Duodenal mucosa (tissue), 2 donors: ENCODE measurements around the gene BSG.

Source experiments
- H3K27ac ChIP-seq: one replicate; pipeline ENCODE4 v1.7.0; 2013; ENCODE audit warnings: low read depth, low read length
- H3K27me3 ChIP-seq, 2 donors: one replicate each; pipeline ENCODE4 v1.7.0; 2013; ENCODE audit warnings: low read length in 2 of 2, control low read depth in 1 of 2; ENCODE audit not compliant: insufficient read depth in 2 of 2, control insufficient read depth in 1 of 2
- H3K36me3 ChIP-seq, 2 donors: one replicate each; pipeline ENCODE4 v1.7.0; 2013; ENCODE audit warnings: low read length in 2 of 2, control low read depth in 1 of 2; ENCODE audit not compliant: insufficient read depth in 2 of 2, control insufficient read depth in 1 of 2
- H3K4me1 ChIP-seq, 2 donors: one replicate each; pipeline ENCODE4 v1.7.0; 2013; ENCODE audit warnings: low read length in 2 of 2, control low read depth in 1 of 2; ENCODE audit not compliant: insufficient read depth in 2 of 2, control insufficient read depth in 1 of 2
- H3K4me3 ChIP-seq, 2 donors: one replicate each; pipeline ENCODE4 v1.7.0; 2013; ENCODE audit warnings: low read length in 2 of 2, low read depth in 1 of 2
- H3K9ac ChIP-seq, 2 donors: one replicate each; pipeline ENCODE4 v1.7.0; 2013; ENCODE audit warnings: low read length in 2 of 2, low read depth in 1 of 2
- H3K9me3 ChIP-seq, 2 donors: one replicate each; pipeline ENCODE4 v1.7.0; 2013; ENCODE audit warnings: low read length in 2 of 2, control low read depth in 1 of 2; ENCODE audit not compliant: control insufficient read depth in 1 of 2

The BSG gene

GRCh38 chr19:572140-572742 is at the start of gene BSG:
Gene BSG (plus strand): TSS chr19:572596. CDS start chr19:572635, 39 bp downstream.
- H3K36me3 ChIP-seq, result peaks cover 0 to 5% of the 10 kb centered on the region in 2 donors
- peak within 1 kb of the TSS; percentile 88 to 92 for H3K9ac ChIP-seq
- no peaks in the 10 kb centered on the region for H3K27me3 ChIP-seq
- peaks cover 14 to 35% of the 10 kb centered on the region in 2 donors for H3K4me1 ChIP-seq
- H3K27ac ChIP-seq, result peak within 1 kb of the TSS; percentile 73
- no peaks in the 10 kb centered on the region for H3K9me3 ChIP-seq
- H3K4me3 ChIP-seq, result peak within 1 kb of the TSS; percentile 90 to 96

DNA sequence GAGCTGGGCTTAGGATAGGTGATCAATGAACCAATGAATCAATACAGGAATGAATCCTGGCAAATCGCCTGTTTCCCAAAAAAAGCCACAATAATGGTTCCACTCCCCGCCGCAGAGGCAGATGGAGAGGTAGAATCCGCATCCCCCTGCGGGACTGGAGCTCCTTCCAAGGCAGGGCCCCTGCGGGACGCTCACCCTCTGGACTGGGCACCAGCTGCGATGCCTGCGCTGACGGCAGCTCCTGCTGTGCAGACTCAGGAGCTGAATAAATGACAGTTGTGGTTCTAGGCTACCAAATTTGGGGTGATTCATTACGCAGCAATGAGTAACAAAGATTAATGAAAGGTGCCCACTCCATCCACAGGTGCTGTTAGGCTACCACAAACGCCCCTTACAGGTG is 49.7 kb upstream of the BSG start:
- Histone ChIP-seq H3K9me3 (no peaks in the 10 kb centered on the region), H3K9ac (no peak overlapping the region), H3K36me3 (no peaks in the 10 kb centered on the region), H3K27me3 (peaks cover 3 to 11% of the 10 kb centered on the region in 2 donors), H3K27ac (no peak overlapping the region), H3K4me1 (no peaks in the 10 kb centered on the region), H3K4me3 (no peak overlapping the region)

DNA sequence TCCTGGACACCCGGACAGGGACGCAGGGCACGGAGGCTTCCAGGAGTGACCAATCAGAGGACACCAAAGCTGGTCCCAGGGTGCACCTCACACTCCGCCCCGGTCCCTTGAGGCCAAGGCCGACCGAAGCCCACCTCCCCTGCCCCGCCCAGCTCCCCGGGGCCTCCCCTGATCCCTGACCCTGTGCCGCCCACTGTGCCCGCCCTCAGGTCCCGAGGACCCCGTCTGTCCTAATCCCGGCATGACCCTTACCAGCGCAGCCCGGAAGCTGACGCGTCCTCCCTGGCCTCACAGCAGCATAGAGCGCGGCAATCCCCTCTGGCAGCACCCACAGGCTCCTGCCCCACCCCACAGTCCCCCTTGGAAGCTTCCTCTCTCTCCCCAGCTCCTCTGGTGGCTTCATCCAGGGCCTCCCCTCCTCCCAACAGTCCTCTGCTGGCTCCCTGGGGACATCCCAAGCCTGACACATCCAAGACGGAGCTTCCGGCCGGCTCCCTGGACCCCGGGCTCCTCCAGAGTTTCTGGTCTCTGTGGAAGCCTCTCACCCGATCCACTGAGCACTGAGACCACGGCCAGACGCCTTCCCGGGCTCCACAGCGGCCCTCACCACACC is 48.2 kb upstream of the BSG start:
- peaks cover 3 to 13% of the 10 kb centered on the region in 2 donors for H3K27me3 ChIP-seq
- no peaks in the 10 kb centered on the region for H3K4me1 ChIP-seq
- no peaks in the 10 kb centered on the region for H3K9me3 ChIP-seq
- no peak overlapping the region for H3K4me3 ChIP-seq
- no peak overlapping the region for H3K9ac ChIP-seq
- H3K27ac ChIP-seq, result no peak overlapping the region
- H3K36me3 ChIP-seq, result no peaks in the 10 kb centered on the region

DNA sequence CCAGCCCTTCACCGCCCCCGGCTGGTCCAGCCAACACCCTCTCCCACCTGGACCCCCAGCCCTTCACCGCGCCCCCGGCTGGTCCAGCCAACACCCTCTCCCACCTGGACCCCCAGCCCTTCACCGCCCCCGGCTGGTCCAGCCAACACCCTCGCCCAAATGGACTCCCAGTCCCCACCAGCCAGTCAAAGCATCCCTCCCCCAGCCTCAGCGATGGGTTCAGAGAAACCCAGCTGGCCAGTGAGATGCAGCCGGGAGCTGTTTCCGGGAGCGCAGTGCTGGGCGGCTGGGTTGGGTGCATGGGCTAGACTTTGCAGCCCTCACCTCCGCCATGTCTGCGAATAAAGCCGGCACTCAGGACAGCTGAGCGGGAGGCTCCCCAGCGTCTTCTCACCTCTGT is 47.4 kb upstream of the BSG start:
- H3K36me3 ChIP-seq, result no peaks in the 10 kb centered on the region
- no peaks in the 10 kb centered on the region for H3K9me3 ChIP-seq
- no peak overlapping the region for H3K4me3 ChIP-seq
- H3K27ac ChIP-seq, result no peak overlapping the region
- H3K9ac ChIP-seq, result no peak overlapping the region
- peaks cover 3 to 13% of the 10 kb centered on the region in 2 donors for H3K27me3 ChIP-seq
- H3K4me1 ChIP-seq, result no peaks in the 10 kb centered on the region

DNA sequence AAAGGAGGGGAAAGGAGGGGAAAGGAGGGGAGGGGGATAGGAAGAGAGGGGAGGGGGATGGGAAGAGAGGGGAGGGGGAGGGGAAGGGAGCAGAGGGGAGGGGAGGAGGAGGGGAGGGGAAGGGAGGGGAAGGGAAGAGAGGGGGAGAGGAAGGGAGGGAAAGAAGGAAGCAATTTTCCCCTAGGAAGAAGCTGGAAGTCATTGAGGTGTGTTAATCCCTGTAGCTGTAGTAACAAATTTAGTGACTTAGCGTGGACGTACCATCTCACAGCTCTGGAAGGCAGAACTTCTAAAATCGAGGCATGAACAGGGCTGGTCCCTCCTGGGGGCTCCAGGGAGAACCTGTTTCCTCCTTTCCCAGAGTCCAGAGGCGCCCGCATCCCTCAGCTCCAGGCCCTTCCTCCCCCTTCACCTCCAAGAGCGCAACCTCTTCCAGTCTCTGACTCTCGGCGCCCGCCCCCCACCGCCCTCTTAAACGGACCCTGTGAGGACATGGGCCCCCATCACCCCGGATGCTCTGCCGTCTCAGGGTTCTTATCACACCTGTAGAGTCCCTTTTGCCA is 46.5 kb upstream of the BSG start:
- no peaks in the 10 kb centered on the region for H3K36me3 ChIP-seq
- no peaks in the 10 kb centered on the region for H3K9me3 ChIP-seq
- no peak overlapping the region for H3K9ac ChIP-seq
- peaks cover 3 to 13% of the 10 kb centered on the region in 2 donors for H3K27me3 ChIP-seq
- no peak overlapping the region for H3K27ac ChIP-seq
- H3K4me3 ChIP-seq, result no peak overlapping the region
- H3K4me1 ChIP-seq, result no peaks in the 10 kb centered on the region

DNA sequence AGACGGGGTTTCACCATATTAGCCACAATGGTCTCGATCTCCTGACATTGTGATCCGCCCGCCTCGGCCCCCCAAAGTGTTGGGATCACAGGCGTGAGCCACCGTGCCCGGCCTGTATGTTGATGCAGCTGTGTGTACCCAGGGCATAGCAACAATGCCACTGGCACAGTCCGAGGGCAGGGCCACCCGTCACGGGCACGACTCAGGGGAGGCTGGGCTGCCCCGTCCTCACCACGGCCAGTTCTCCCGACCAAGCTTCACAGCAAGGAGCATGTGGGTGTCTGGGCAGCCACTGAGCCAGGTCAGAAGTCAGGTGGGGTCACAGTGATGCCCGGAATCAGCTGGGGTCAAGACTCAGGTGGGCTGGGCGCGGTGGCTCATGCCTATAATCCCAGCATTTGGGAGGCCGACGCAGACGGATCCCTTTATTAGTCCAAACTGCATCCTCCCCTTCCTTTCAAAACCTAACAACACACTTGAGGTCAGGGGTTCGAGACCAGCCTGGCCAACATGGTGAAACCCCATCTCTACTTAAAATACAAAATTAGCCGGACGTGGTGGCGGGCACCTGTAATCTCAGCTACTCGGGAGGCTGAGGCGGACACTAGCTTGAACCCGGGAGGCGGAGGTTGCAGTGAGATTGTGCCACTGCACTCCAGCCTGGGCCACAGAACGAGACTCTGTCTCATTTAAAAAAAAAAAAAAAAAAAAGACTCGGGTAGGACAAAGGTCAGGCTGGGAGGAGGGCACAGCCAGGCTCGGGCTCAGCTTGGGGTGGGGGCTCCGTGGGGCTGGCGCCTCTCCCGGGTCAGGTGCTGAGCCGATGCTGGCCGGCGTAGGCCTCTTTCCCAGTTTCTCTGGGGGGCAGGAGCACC is 42.0 kb upstream of the BSG start:
- peak overlapping the region; percentile 61 to 69 for H3K9ac ChIP-seq
- H3K4me3 ChIP-seq, result peak overlapping the region; percentile 66 to 73
- no peaks in the 10 kb centered on the region for H3K9me3 ChIP-seq
- H3K4me1 ChIP-seq, result peaks cover 12 to 14% of the 10 kb centered on the region in 2 donors
- H3K27ac ChIP-seq, result peak overlapping the region; percentile 93
- H3K27me3 ChIP-seq, result peaks cover 3 to 9% of the 10 kb centered on the region in 2 donors
- H3K36me3 ChIP-seq, result no peaks in the 10 kb centered on the region

- Histone ChIP-seq H3K27ac (peak overlapping the region; percentile 93), H3K36me3 (peaks cover 0 to 3% of the 10 kb centered on the region in 2 donors), H3K4me3 (peak overlapping the region; percentile 66 to 73), H3K9ac (peak overlapping the region; percentile 61 to 69), H3K9me3 (no peaks in the 10 kb centered on the region), H3K27me3 (peaks cover 3 to 5% of the 10 kb centered on the region in 2 donors), H3K4me1 (peaks cover 12 to 14% of the 10 kb centered on the region in 2 donors)
These were observed 41.2 kb upstream of the BSG start for GRCh38 chr19:531009-531752.

- H3K9me3 ChIP-seq, result no peaks in the 10 kb centered on the region
- peaks cover 0 to 10% of the 10 kb centered on the region in 2 donors for H3K36me3 ChIP-seq
- peak within 1 kb of the TSS; percentile 79 to 82 for H3K9ac ChIP-seq
- H3K4me3 ChIP-seq, result peak within 1 kb of the TSS; percentile 75 to 89
- H3K4me1 ChIP-seq, result peaks cover 12 to 14% of the 10 kb centered on the region in 2 donors
- H3K27me3 ChIP-seq, result peaks cover 0 to 2% of the 10 kb centered on the region in 2 donors
- H3K27ac ChIP-seq, result peak within 1 kb of the TSS; percentile 93
These were observed 40.4 kb upstream of the BSG start, which contains the start of gene CDC34 for GRCh38 chr19:531753-532560. Gene CDC34 (plus strand): TSS chr19:531760. CDS start chr19:531932, 172 bp downstream.
